Measurements from ENCODE around the gene TIMP2.

GRCh38 chr17:78950870-78951269, 25.7 kb upstream of the TIMP2 start:
- no peak for TF ChIP-seq CTCF (IDR thresholded peaks at IDR 0.05)
- no peak for TF ChIP-seq POLR2A (IDR thresholded peaks at IDR 0.05)

All from heart left ventricle (tissue), 13 donors.